Effector memory CD4-positive, alpha-beta T cell (primary cell): ENCODE data around the gene LNPK.

Experiments used
- DNase-seq, 3 donors: peaks; one replicate each; pipeline ENCODE4 v3.0.0-alpha.2; 2020
- H3K27ac ChIP-seq: 2 replicates; pipeline ENCODE4 v1.7.0; 2013; ENCODE audit warnings: mild to moderate bottlenecking, low read length, moderate library complexity; ENCODE audit not compliant: insufficient read depth, poor library complexity, severe bottlenecking
- H3K27me3 ChIP-seq: replicated peaks from 2 replicates; pipeline ENCODE4 v1.7.0; 2013; ENCODE audit warnings: mild to moderate bottlenecking, low read length; ENCODE audit not compliant: insufficient read depth, control insufficient read depth, poor library complexity, severe bottlenecking
- H3K36me3 ChIP-seq: 2 replicates; pipeline ENCODE4 v1.7.0; 2013; ENCODE audit warnings: mild to moderate bottlenecking, low read length, moderate library complexity; ENCODE audit not compliant: control insufficient read depth, insufficient read depth
- H3K4me1 ChIP-seq: 2 replicates; pipeline ENCODE4 v1.7.0; 2013; ENCODE audit warnings: low read length, mild to moderate bottlenecking; ENCODE audit not compliant: control insufficient read depth, insufficient read depth, poor library complexity, severe bottlenecking
- H3K4me3 ChIP-seq: 2 replicates; pipeline ENCODE4 v1.7.0; 2013; ENCODE audit warnings: low read length, low read depth, mild to moderate bottlenecking; ENCODE audit not compliant: insufficient read depth, poor library complexity, severe bottlenecking
- H3K9me3 ChIP-seq: 2 replicates; pipeline ENCODE4 v1.7.0; 2013; ENCODE audit warnings: mild to moderate bottlenecking, low read length, moderate library complexity; ENCODE audit not compliant: control insufficient read depth

The LNPK gene

DNA sequence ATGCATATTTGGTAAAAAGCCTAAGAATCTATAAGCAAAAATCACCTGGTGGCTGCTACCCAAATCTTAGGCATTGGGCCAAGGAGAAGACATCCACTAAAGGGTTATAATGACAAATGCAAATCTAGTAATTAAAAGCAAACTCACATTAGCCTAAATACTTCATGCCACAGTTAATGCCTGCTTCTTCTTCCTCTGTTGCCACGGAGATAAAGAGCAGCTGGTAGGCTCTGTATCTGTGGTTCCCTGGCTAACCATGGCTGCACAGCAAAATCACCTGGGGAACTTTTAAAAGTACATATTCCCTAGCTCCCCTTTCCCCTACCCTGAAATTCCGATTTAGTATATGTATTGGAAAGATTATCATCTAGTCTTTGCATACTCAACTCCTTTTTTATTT, 114.3 kb downstream of the LNPK start:
- H3K4me1 ChIP-seq: no peaks in the 10 kb centered on the region
- H3K36me3 ChIP-seq: no peaks in the 10 kb centered on the region
- DNase-seq: no peak
- no peaks in the 10 kb centered on the region for H3K27me3 ChIP-seq
- H3K4me3 ChIP-seq: no peak overlapping the region
- H3K27ac ChIP-seq: no peak overlapping the region
- H3K9me3 ChIP-seq: no peaks in the 10 kb centered on the region

GRCh38 chr2:175884697-175885393, 117.2 kb downstream of the LNPK start:
- H3K4me1 ChIP-seq: no peaks in the 10 kb centered on the region
- no peaks in the 10 kb centered on the region for H3K36me3 ChIP-seq
- H3K27ac ChIP-seq: no peak overlapping the region
- no peak overlapping the region for H3K4me3 ChIP-seq
- no peaks in the 10 kb centered on the region for H3K27me3 ChIP-seq
- DNase-seq: no peak
- H3K9me3 ChIP-seq: no peaks in the 10 kb centered on the region

- H3K27ac ChIP-seq: no peak overlapping the region
- no peaks in the 10 kb centered on the region for H3K36me3 ChIP-seq
- no peaks in the 10 kb centered on the region for H3K27me3 ChIP-seq
- no peak for DNase-seq
- no peak overlapping the region for H3K4me3 ChIP-seq
- no peaks in the 10 kb centered on the region for H3K4me1 ChIP-seq
- H3K9me3 ChIP-seq: no peaks in the 10 kb centered on the region
These were observed 118.4 kb downstream of the LNPK start for GRCh38 chr2:175883586-175884194.

- H3K27me3 ChIP-seq: no peaks in the 10 kb centered on the region
These were observed 122.4 kb downstream of the LNPK start for GRCh38 chr2:175879679-175880078.

DNA sequence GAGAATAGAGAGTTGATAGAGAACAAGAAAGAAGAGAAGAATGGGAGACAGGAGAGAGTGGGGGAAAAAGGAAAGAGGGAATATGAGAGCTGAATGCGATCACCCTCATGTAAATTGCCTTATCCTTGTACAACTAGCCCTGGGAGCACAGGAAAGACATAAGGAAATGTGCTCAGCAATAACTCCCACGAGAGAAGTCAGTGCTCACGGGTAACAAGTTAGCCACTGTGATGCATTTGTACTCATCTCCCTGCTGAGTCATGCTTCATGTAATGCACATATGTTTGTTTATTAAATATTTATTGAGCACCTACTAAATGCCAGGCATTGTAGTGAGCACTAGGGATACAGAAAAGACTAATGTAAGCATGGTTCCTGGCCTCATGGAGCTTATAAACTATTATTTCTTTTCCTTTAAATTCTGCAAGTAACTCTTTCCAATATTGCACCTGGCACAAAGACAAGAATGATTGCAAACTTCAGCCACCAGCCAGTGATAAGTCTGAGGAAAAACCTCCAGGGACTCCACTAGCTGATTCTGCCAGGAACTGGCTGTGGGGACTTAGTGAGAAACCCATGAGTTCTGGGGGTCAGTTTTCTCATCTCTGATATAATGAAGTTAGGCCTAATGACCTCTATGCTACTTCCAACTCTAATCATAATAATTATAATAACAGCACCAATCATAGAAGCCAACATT, 124.1 kb downstream of the LNPK start:
- no peak for DNase-seq
- H3K4me3 ChIP-seq: no peak overlapping the region
- H3K27me3 ChIP-seq: no peaks in the 10 kb centered on the region
- no peak overlapping the region for H3K27ac ChIP-seq
- H3K9me3 ChIP-seq: no peaks in the 10 kb centered on the region
- no peaks in the 10 kb centered on the region for H3K4me1 ChIP-seq
- no peaks in the 10 kb centered on the region for H3K36me3 ChIP-seq

More at GRCh38 chr2:175879679-175880078, 122.4 kb downstream of the LNPK start:
- no peak overlapping the region for H3K4me3 ChIP-seq
- no peak overlapping the region for H3K27ac ChIP-seq
- no peaks in the 10 kb centered on the region for H3K4me1 ChIP-seq
- DNase-seq: no peak
- no peaks in the 10 kb centered on the region for H3K9me3 ChIP-seq
- H3K36me3 ChIP-seq: no peaks in the 10 kb centered on the region

- H3K27me3 ChIP-seq: no peaks in the 10 kb centered on the region
- no peaks in the 10 kb centered on the region for H3K4me1 ChIP-seq
- DNase-seq: no peak
- H3K36me3 ChIP-seq: no peaks in the 10 kb centered on the region
- H3K27ac ChIP-seq: no peak overlapping the region
- H3K4me3 ChIP-seq: no peak overlapping the region
- no peaks in the 10 kb centered on the region for H3K9me3 ChIP-seq
These were observed 127.8 kb downstream of the LNPK start for GRCh38 chr2:175874291-175874690.
